ENCODE measurements around the gene SIL1.
"Not testable (repeated sequence)": the region's sequence is repeated elsewhere in the genome, so short reads cannot be mapped to it uniquely, and the experiment has no call there.

SIL1 gene

GRCh38 chr5:139077899-139078298 lies 120.3 kb downstream of the SIL1 start:
- no peak for DNase-seq (ENCODE audit: low read depth)
- in situ Hi-C loops (cut with HindIII; ENCODE audit: low sequenced_read_pairs), result no loop called here

GRCh38 chr5:139076111-139076510 lies 122.1 kb downstream of the SIL1 start:
- no peak for DNase-seq (ENCODE audit: low read depth)
- H3K4me3 ChIP-seq (ENCODE audit: low read depth, low read length), result no peak overlapping the region
- in situ Hi-C loops (cut with HindIII; ENCODE audit: low sequenced_read_pairs), result no loop called here
- no peak for TF ChIP-seq CTCF (IDR thresholded peaks at IDR 0.05; ENCODE audit: low read depth, low read length, missing control alignments)

More at GRCh38 chr5:139077899-139078298, 120.3 kb downstream of the SIL1 start:
- TF ChIP-seq CTCF (IDR thresholded peaks at IDR 0.05; ENCODE audit: low read depth, low read length, missing control alignments), result no peak
- no peak overlapping the region for H3K4me3 ChIP-seq (ENCODE audit: low read depth, low read length)

- in situ Hi-C loops (cut with HindIII; ENCODE audit: low sequenced_read_pairs), result no loop called here
- H3K4me3 ChIP-seq (ENCODE audit: low read depth, low read length), result no peak overlapping the region
- no peak for DNase-seq (ENCODE audit: low read depth)
- TF ChIP-seq CTCF (IDR thresholded peaks at IDR 0.05; ENCODE audit: low read depth, low read length, missing control alignments), result no peak
These were observed 122.8 kb downstream of the SIL1 start for GRCh38 chr5:139075066-139076050.

- DNase-seq (ENCODE audit: low read depth); in situ Hi-C loops (cut with HindIII; ENCODE audit: low sequenced_read_pairs): not testable (repeated sequence)
These were observed 124.2 kb downstream of the SIL1 start for GRCh38 chr5:139073956-139074355.

DNA sequence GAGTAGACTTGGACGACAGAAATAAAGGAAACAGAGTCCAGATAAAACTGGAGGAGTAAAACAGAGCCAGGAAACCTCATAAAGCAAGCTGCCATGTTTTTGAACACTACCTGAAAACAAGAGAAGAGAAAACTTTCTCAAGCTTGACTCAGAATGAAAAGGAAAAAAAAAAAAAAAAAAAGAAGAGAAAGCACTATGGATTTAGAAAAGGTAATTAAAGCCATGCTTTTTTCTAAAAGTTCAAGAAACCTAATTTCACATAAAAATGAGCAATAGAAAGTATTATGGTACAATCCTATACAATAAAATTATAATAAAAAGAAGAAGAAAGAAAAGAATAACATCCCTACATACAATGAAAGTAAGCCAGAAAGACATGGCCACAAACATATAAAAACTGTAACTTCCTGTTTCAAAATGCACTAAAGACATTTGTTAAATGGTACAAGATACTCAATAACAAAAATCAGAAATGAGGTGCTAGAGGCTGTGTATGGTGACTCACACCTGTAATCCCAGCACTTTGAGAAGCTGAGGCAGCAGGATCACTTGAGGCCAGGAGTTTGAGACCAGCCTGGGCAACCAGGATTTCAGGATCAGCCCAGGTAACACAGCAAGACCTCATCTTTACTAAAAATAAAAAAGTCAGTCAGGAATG lies 129.5 kb downstream of the SIL1 start:
- no peak for TF ChIP-seq CTCF (IDR thresholded peaks at IDR 0.05; ENCODE audit: low read depth, low read length, missing control alignments)
- no peak for DNase-seq (ENCODE audit: low read depth)
- no peak overlapping the region for H3K4me3 ChIP-seq (ENCODE audit: low read depth, low read length)
- in situ Hi-C loops (cut with HindIII; ENCODE audit: low sequenced_read_pairs), result no loop called here

More at GRCh38 chr5:139073956-139074355, 124.2 kb downstream of the SIL1 start:
- not testable (repeated sequence) for H3K4me3 ChIP-seq (ENCODE audit: low read depth, low read length)

- TF ChIP-seq CTCF (IDR thresholded peaks at IDR 0.05; ENCODE audit: low read depth, low read length, missing control alignments), result no peak
- in situ Hi-C loops (cut with HindIII; ENCODE audit: low sequenced_read_pairs), result no loop called here
- H3K4me3 ChIP-seq (ENCODE audit: low read depth, low read length), result no peak overlapping the region
- DNase-seq (ENCODE audit: low read depth), result no peak
These were observed 130.1 kb downstream of the SIL1 start for GRCh38 chr5:139068060-139068459.

DNA sequence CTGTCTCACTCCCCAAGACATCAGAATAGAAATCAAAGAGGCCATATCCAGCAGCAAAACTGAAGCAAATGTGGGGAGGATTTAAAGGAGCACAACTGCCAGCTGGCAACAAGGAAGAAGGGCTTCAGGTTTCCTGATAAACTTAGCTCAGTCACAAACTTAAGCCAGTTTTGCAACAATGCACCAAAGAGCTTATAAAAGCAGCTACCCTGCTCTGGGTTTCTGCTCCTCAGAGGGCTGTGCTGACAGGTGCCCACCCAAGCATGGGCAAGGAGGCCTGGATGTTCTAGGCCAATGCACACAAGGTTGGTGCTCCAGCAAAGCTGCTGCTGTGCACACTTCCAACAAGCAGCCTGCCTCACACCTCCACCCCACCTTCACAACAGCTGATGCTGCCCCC lies 132.9 kb downstream of the SIL1 start:
- no peak for TF ChIP-seq CTCF (IDR thresholded peaks at IDR 0.05; ENCODE audit: low read depth, low read length, missing control alignments)
- in situ Hi-C loops (cut with HindIII; ENCODE audit: low sequenced_read_pairs), result no loop called here
- DNase-seq (ENCODE audit: low read depth), result no peak
- no peak overlapping the region for H3K4me3 ChIP-seq (ENCODE audit: low read depth, low read length)

Data from astrocyte of the cerebellum (primary cell).